Neutrophil (primary cell): Measurements from ENCODE around the gene BLM.

ENCODE experiments used
- H3K27ac ChIP-seq: fragments of 200-600 bp; sonication (generic); 2 replicates; pipeline ENCODE4 v1.5.1; 2016; ENCODE audit warnings: mild to moderate bottlenecking, moderate library complexity
- H3K27me3 ChIP-seq: fragments of 200-600 bp; sonication (generic); 2 replicates; pipeline ENCODE4 v1.6.0; 2016; ENCODE audit warnings: mild to moderate bottlenecking
- H3K36me3 ChIP-seq: fragments of 200-600 bp; sonication (generic); 2 replicates; pipeline ENCODE4 v1.5.1; 2017
- H3K4me1 ChIP-seq, 2 experiments: fragments of 200-600 bp in 1 of 2; sonication (generic) in 1 of 2; 1 replicate in 1 of 2; 2 replicates in 1 of 2; pipeline versions ENCODE4 v1.5.1 to v1.6.1; 2013 to 2016; ENCODE audit warnings: low read depth in 1 of 2, low read length in 1 of 2, mild to moderate bottlenecking in 1 of 2, moderate library complexity in 1 of 2; ENCODE audit not compliant: control insufficient read depth in 1 of 2, insufficient read depth in 1 of 2
- H3K4me3 ChIP-seq, 2 experiments: fragments of 200-600 bp in 1 of 2; sonication (generic) in 1 of 2; 1 replicate in 1 of 2; 2 replicates in 1 of 2; pipeline ENCODE4 v1.5.1; 2013 to 2016; ENCODE audit warnings: low read depth in 1 of 2, low read length in 1 of 2, mild to moderate bottlenecking in 1 of 2, moderate library complexity in 1 of 2
- H3K9me3 ChIP-seq: fragments of 200-600 bp; sonication (generic); 2 replicates; pipeline ENCODE4 v1.5.1; 2016
- CTCF ChIP-seq: fragments of 200-600 bp; sonication (generic); IDR thresholded peaks from 2 replicates; pipeline ENCODE4 v1.5.1; 2016; ENCODE audit warnings: antibody characterized with exemption

The BLM gene

GRCh38 chr15:90711418-90711824, 5.7 kb upstream of the BLM start:
- Histone ChIP-seq H3K36me3 (no peaks in the 10 kb centered on the region), H3K27ac (no peak overlapping the region), H3K27me3 (no peaks in the 10 kb centered on the region), H3K9me3 (no peaks in the 10 kb centered on the region), H3K4me3 (no peak overlapping the region), H3K4me1 (peaks cover 5 to 6% of the 10 kb centered on the region in 2 experiments)
- no peak for TF ChIP-seq CTCF

- no peak overlapping the region for H3K27ac ChIP-seq
- H3K27me3 ChIP-seq: no peaks in the 10 kb centered on the region
- no peaks in the 10 kb centered on the region for H3K36me3 ChIP-seq
- no peaks in the 10 kb centered on the region for H3K9me3 ChIP-seq
- H3K4me1 ChIP-seq: peaks cover 6 to 9% of the 10 kb centered on the region in 2 experiments
- no peak overlapping the region for H3K4me3 ChIP-seq
- no peak for TF ChIP-seq CTCF
Observed at GRCh38 chr15:90711842-90712241, 5.3 kb upstream of the BLM start.

- Histone ChIP-seq H3K9me3 (no peaks in the 10 kb centered on the region), H3K4me3 (no peak overlapping the region), H3K27ac (no peak overlapping the region), H3K4me1 (peaks cover 15 to 17% of the 10 kb centered on the region in 2 experiments), H3K36me3 (no peaks in the 10 kb centered on the region), H3K27me3 (no peaks in the 10 kb centered on the region)
- no peak for TF ChIP-seq CTCF
Observed at GRCh38 chr15:90713081-90713480, 4.1 kb upstream of the BLM start.

- Histone ChIP-seq H3K36me3 (no peaks in the 10 kb centered on the region), H3K9me3 (no peaks in the 10 kb centered on the region), H3K27me3 (no peaks in the 10 kb centered on the region), H3K4me1 (peaks cover 17 to 19% of the 10 kb centered on the region in 2 experiments), H3K4me3 (peak overlapping the region; percentile 75 to 76), H3K27ac (peak overlapping the region; percentile 95)
- no peak for TF ChIP-seq CTCF
Observed at GRCh38 chr15:90716317-90716975, 700 bp upstream of the BLM start.

- TF ChIP-seq CTCF: no peak
- Histone ChIP-seq H3K4me3 (no peak overlapping the region), H3K36me3 (no peaks in the 10 kb centered on the region), H3K27me3 (no peaks in the 10 kb centered on the region), H3K9me3 (no peaks in the 10 kb centered on the region), H3K4me1 (peaks cover 17 to 19% of the 10 kb centered on the region in 2 experiments), H3K27ac (no peak overlapping the region)
Observed at GRCh38 chr15:90718232-90718631, 1.1 kb downstream of the BLM start.
